ENCODE data around the gene LPP. TPM values are rescaled to one million over a fixed set of nuclear protein-coding genes. Genes with fewer than 3 reads are reported as not detected.

The LPP gene
- total and polyA plus RNA-seq, 9 of the 15 experiments (the other 6 are each of a cell fraction or from before 2014, with no cell fraction given), result 0.07 to 0.18 TPM; not detected in 7

- TF ChIP-seq NFE2 (IDR thresholded peaks at IDR 0.05; ENCODE audit: low read depth) (no peak), EHMT2 (IDR thresholded peaks at IDR 0.05) (no peak), ZNF445 (CRISPR knock-in tag; IDR thresholded peaks at IDR 0.05; ENCODE audit: low read depth) (no peak), POLR2H (tag; IDR thresholded peaks at IDR 0.05; ENCODE audit: low read depth) (no peak), ZC3H11A (IDR thresholded peaks at IDR 0.05; ENCODE audit: low read depth, low read length) (no peak), NR0B1 (IDR thresholded peaks at IDR 0.05; ENCODE audit: partially characterized antibody) (no peak), TARDBP (IDR thresholded peaks at IDR 0.05) (no peak)
These were observed 678.2 kb downstream of the LPP start (continued) for GRCh38 chr3:188832146-188832545.

DNA sequence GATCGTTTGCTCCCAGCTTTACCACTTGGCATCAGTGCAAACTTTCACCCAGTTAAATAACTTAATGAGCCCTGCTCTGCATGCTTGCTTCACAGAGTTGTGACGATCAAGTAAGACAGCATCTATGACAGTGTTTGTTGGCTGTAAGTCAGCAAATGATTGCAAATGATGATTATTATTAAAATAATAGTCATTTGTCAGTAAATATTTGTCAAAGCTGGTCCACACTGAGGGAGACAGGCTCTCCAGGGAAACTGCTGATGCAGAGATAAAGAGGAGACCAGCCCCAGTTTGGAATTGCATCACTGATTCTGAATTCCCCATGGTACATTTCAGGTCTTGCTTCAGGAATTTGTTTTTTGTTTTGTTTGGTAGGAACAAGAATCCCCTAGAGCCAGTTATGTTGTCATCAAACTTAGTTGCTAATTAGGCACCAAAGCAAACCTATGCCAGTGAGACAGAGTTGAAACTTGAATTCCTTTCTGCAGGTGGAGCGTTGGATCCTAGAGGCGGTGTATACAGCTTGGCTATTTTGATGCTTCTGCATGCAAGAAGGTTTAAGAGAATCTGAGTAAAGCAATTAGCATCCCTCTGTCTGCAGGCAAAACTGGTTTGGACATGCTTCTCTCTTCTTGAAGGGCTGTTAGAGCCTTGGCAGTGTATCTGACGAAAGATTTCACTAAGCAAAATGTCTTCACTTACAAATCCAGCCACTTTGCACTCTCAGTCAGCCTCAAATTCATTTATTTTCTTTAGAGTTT is 679.2 kb downstream of the LPP start:
- Histone ChIP-seq H3K27me3 (ENCODE audit: control insufficient read depth in 2 of 2, insufficient read depth in 2 of 2, low read length in 2 of 2) (no peaks in the 10 kb centered on the region), H3K79me2 (ENCODE audit: control insufficient read depth, insufficient read depth, low read length) (no peaks in the 10 kb centered on the region), H3K4me2 (ENCODE audit: insufficient read depth, low read length) (no peak overlapping the region), H4K20me1 (replicated peaks; ENCODE audit: control insufficient read depth, insufficient read depth, low read length) (no peaks in the 10 kb centered on the region), H3K4me3 (no peak overlapping the region), H3K9me3 (replicated peaks; ENCODE audit: control insufficient read depth, insufficient read depth, low read depth, low read length) (no peaks in the 10 kb centered on the region), H3K9me1 (ENCODE audit: control insufficient read depth, insufficient read depth, low read length) (no peaks in the 10 kb centered on the region), H3K4me1 (replicated peaks in 1 of 2; ENCODE audit: control insufficient read depth in 2 of 2, insufficient read depth in 2 of 2, low read length in 2 of 2) (no peaks in the 10 kb centered on the region), H3K27ac (ENCODE audit: extremely low read depth, low read depth, low read length) (no peak overlapping the region), H2AFZ (ENCODE audit: low read depth, low read length) (no peak overlapping the region), H3K36me3 (ENCODE audit: control insufficient read depth, insufficient read depth, low read length) (no peaks in the 10 kb centered on the region), H3K9ac (ENCODE audit: insufficient read depth in 1 of 2, low read depth in 2 of 2, low read length in 2 of 2) (no peak overlapping the region)
- in situ Hi-C loops (cut with MboI), result no loop called here
- intact Hi-C loops (cut with micrococcal nuclease), result no loop called here
- DNase-seq (ENCODE audit: extremely low read depth in 1 of 4, low spot score in 3 of 4), result no peak
- POLR2A ChIA-PET, result no interaction called here
- CTCF ChIA-PET (ENCODE audit: low intra/inter-chr PET ratio), result no interaction called here
- no TSS peak for BruUV-seq (replicated peaks)
- TF ChIP-seq ARNT (IDR thresholded peaks at IDR 0.05), result no peak
- no peak for TF ChIP-seq U2AF2 (optimal IDR thresholded peaks at IDR 0.05; ENCODE audit: low read depth, low read length)
- no peak for TF ChIP-seq ZNF830 (CRISPR knock-in tag; IDR thresholded peaks at IDR 0.05)
- TF ChIP-seq, protein P1, sequence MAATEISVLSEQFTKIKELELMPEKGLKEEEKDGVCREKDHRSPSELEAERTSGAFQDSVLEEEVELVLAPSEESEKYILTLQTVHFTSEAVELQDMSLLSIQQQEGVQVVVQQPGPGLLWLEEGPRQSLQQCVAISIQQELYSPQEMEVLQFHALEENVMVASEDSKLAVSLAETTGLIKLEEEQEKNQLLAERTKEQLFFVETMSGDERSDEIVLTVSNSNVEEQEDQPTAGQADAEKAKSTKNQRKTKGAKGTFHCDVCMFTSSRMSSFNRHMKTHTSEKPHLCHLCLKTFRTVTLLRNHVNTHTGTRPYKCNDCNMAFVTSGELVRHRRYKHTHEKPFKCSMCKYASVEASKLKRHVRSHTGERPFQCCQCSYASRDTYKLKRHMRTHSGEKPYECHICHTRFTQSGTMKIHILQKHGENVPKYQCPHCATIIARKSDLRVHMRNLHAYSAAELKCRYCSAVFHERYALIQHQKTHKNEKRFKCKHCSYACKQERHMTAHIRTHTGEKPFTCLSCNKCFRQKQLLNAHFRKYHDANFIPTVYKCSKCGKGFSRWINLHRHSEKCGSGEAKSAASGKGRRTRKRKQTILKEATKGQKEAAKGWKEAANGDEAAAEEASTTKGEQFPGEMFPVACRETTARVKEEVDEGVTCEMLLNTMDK (IDR thresholded peaks at IDR 0.05; ENCODE audit: borderline replicate concordance, insufficient read depth, low read depth, low read length, poor library complexity, severe bottlenecking), result no peak
- no peak for TF ChIP-seq RBM25 (IDR thresholded peaks at IDR 0.05; ENCODE audit: low read depth, low read length, severe bottlenecking)
- 2% methylated on average over 5 of the region's 5 CpGs for WGBS (ENCODE audit: insufficient coverage, low coverage, missing lambda C conversion rate)
- no peak for ATAC-seq
- FAIRE-seq, result no peak

All from K562 (cell line).